B cell (primary cell): ENCODE measurements around the gene FMO4. TPM values are rescaled to one million over a fixed set of nuclear protein-coding genes. Genes with fewer than 3 reads are reported as not detected.

Experiments used
- ATAC-seq: fragments of 200-7000 bp; cut with Tn5 transposase; one replicate; pipeline ENCODE4 v1.10.0; 2021; ENCODE audit warnings: low read depth, mild to moderate bottlenecking, moderate number of reproducible peaks, moderate library complexity
- CTCF ChIA-PET: fragments of 350-600 bp; sonication (Branson Sonifier 250); formaldehyde crosslinking; loops from one replicate; lab custom pipeline; 2021; ENCODE audit warnings: antibody characterized with exemption, inconsistent platforms; lab: Charles Lee
- POLR2A ChIA-PET: fragments of 350-600 bp; sonication (Branson Sonifier 250); formaldehyde crosslinking; loops from one replicate; lab custom pipeline; 2021; ENCODE audit warnings: antibody characterized with exemption; lab: Charles Lee
- DNase-seq: peaks from one replicate; pipeline ENCODE4 v3.0.0; 2013
- H2AFZ ChIP-seq: 2 replicates; pipeline ENCODE4 v1.6.1; 2012; ENCODE audit warnings: mild to moderate bottlenecking, low read depth, low read length; ENCODE audit not compliant: insufficient read depth, poor library complexity, severe bottlenecking
- H3K27ac ChIP-seq, 2 donors: 1 replicate in 1 of 2; 2 replicates in 1 of 2; pipeline ENCODE4 v1.5.1; 2012 to 2013; ENCODE audit warnings: low read length in 2 of 2, mild to moderate bottlenecking in 2 of 2, moderate library complexity in 1 of 2
- H3K27me3 ChIP-seq, 4 experiments: fragments of 200-600 bp in 1 of 4; sonication (generic) in 1 of 4; replicated peaks in 1 of 4; 1 replicate in 2 of 4; 2 replicates in 2 of 4; pipeline versions ENCODE4 v1.6.1 to v1.7.0; 2013 to 2016; ENCODE audit warnings: low read length in 3 of 4, mild to moderate bottlenecking in 2 of 4, mixed read lengths in 1 of 4, moderate library complexity in 1 of 4; ENCODE audit not compliant: insufficient read depth in 4 of 4, control insufficient read depth in 3 of 4; ENCODE audit errors: control extremely low read depth in 1 of 4
- H3K36me3 ChIP-seq, 2 experiments: replicated peaks in 1 of 2; 1 replicate in 1 of 2; 2 replicates in 1 of 2; pipeline versions ENCODE4 v1.6.1 to v1.7.1; 2013; ENCODE audit warnings: low read length in 1 of 2; ENCODE audit not compliant: insufficient read depth in 2 of 2, control insufficient read depth in 1 of 2; ENCODE audit errors: control extremely low read depth in 1 of 2, extremely low read depth in 1 of 2
- H3K4me1 ChIP-seq, 2 donors: fragments of 200-600 bp in 1 of 2; sonication (generic) in 1 of 2; 1 replicate in 1 of 2; 2 replicates in 1 of 2; pipeline versions ENCODE4 v1.5.1 to v1.6.1; 2013 to 2017; ENCODE audit warnings: low read length in 2 of 2; ENCODE audit not compliant: control insufficient read depth in 2 of 2, insufficient read depth in 2 of 2
- H3K4me2 ChIP-seq: replicated peaks from 2 replicates; pipeline ENCODE3; 2012; ENCODE audit warnings: mild to moderate bottlenecking, low read depth, low read length; ENCODE audit not compliant: poor library complexity, severe bottlenecking
- H3K4me3 ChIP-seq, 5 experiments: fragments of 200-600 bp in 1 of 5; sonication (generic) in 1 of 5; 1 replicate in 3 of 5; 2 replicates in 2 of 5; pipeline versions ENCODE4 v1.5.1 to v1.7.0; 2011 to 2016; ENCODE audit warnings: low read length in 4 of 5, mild to moderate bottlenecking in 4 of 5, low read depth in 2 of 5, control low read depth in 1 of 5, moderate library complexity in 1 of 5; ENCODE audit not compliant: insufficient read depth in 1 of 5; ENCODE audit errors: control extremely low read depth in 1 of 5, extremely low read depth in 1 of 5
- H3K79me2 ChIP-seq: fragments of 200-600 bp; sonication (generic); one replicate; pipeline ENCODE4 v1.6.0; 2016; ENCODE audit warnings: low read length; ENCODE audit not compliant: control insufficient read depth, insufficient read depth
- H3K9ac ChIP-seq: fragments of 200-600 bp; sonication (generic); 2 replicates; pipeline ENCODE4 v1.6.1; 2017; ENCODE audit warnings: mild to moderate bottlenecking, low read length, moderate library complexity
- H3K9me3 ChIP-seq, 3 donors: one replicate each; pipeline versions ENCODE4 v1.6.1 to v1.7.1; 2013; ENCODE audit warnings: low read length in 2 of 3; ENCODE audit not compliant: control insufficient read depth in 2 of 3, insufficient read depth in 1 of 3; ENCODE audit errors: control extremely low read depth in 1 of 3
- H4K20me1 ChIP-seq: 2 replicates; pipeline ENCODE4 v1.6.0; 2012; ENCODE audit warnings: mild to moderate bottlenecking, low read length; ENCODE audit not compliant: insufficient read depth, control insufficient read depth, poor library complexity, severe bottlenecking
- H3K27ac Mint-ChIP-seq: one replicate; pipeline ENCODE4 v1.8.0; 2021; ENCODE audit warnings: mixed read lengths
- H3K27me3 Mint-ChIP-seq: one replicate; pipeline ENCODE4 v1.8.0; 2021; ENCODE audit warnings: mixed read lengths
- H3K4me1 Mint-ChIP-seq: one replicate; pipeline ENCODE4 v1.8.0; 2021; ENCODE audit warnings: mixed read lengths
- H3K4me3 Mint-ChIP-seq: one replicate; pipeline ENCODE4 v1.8.0; 2021; ENCODE audit warnings: mixed read lengths
- H3K9me3 Mint-ChIP-seq: one replicate; pipeline ENCODE4 v1.8.0; 2022; ENCODE audit warnings: mixed read lengths; ENCODE audit not compliant: insufficient read depth
- CTCF ChIP-seq: fragments of 200-600 bp; IDR thresholded peaks from one replicate; pipeline ENCODE4 v1.8.0; 2022; ENCODE audit warnings: antibody characterized with exemption, mild to moderate bottlenecking
- EZH2 ChIP-seq: IDR thresholded peaks from 2 replicates; pipeline ENCODE4 v1.6.1; 2012; ENCODE audit warnings: borderline replicate concordance, low read depth, mild to moderate bottlenecking, moderate library complexity, low read length; ENCODE audit not compliant: insufficient read depth, poor library complexity, severe bottlenecking
- WGBS: methylation state at CpG from one replicate; pipeline ENCODE4 v1.1.5; 2013; ENCODE audit warnings: missing lambda C conversion rate; ENCODE audit not compliant: insufficient coverage; 5-methylcytosine and 5-hydroxymethylcytosine counted together
- intact Hi-C: fragments of 100-400 bp; cut with micrococcal nuclease; formaldehyde crosslinking; loops from one replicate; pipeline ENCODE4 v1.10.0; 2022
- polyA plus RNA-seq: library from polyadenylated mRNA; depleted of rRNA; stranded (reverse); fragments of >200 nt; gene quantifications from 2 replicates; pipeline ENCODE4 v1.2.3, GENCODE V29; 2012
- total RNA-seq, 2 donors: library from RNA; stranded (reverse); fragments of 120-200 nt in 1 of 2; gene quantifications; 1 replicate in 1 of 2; 2 replicates in 1 of 2; pipeline versions ENCODE4 v1.2.3 to v1.2.4, GENCODE V29; 2013 to 2022

The FMO4 gene
- total and polyA plus RNA-seq, 2 donors (not counting 1 experiment from before 2014, with no cell fraction given), result 2.5 to 3.0 TPM

GRCh38 chr1:171267391-171267790 lies 46.6 kb upstream of the FMO4 start:
- intact Hi-C loops, result no loop called here
- Mint-ChIP-seq H3K9me3 (no peaks in the 10 kb centered on the region), H3K4me1 (no peaks in the 10 kb centered on the region), H3K4me3 (no peak overlapping the region), H3K27ac (no peak overlapping the region), H3K27me3 (peaks cover 16% of the 10 kb centered on the region)
- H4K20me1 ChIP-seq, result no peaks in the 10 kb centered on the region
- no peaks in the 10 kb centered on the region for H3K4me1 ChIP-seq
- WGBS, result 67% methylated on average over 1 of the region's 1 CpG
- ATAC-seq, result no peak
- H3K36me3 ChIP-seq, result no peaks in the 10 kb centered on the region
- no peaks in the 10 kb centered on the region for H3K79me2 ChIP-seq
- no peak overlapping the region for H2AFZ ChIP-seq
- no peak overlapping the region for H3K27ac ChIP-seq
- peaks cover 0 to 7% (median 0%) of the 10 kb centered on the region in 3 donors for H3K9me3 ChIP-seq
- H3K4me2 ChIP-seq, result no peak overlapping the region
- no peak overlapping the region for H3K4me3 ChIP-seq
- no peak overlapping the region for H3K9ac ChIP-seq
- DNase-seq, result no peak
- ChIA-PET CTCF (no interaction called here), POLR2A (no interaction called here)
- no peaks in the 10 kb centered on the region for H3K27me3 ChIP-seq
- TF ChIP-seq CTCF (no peak), EZH2 (no peak)

GRCh38 chr1:171270806-171271205 lies 43.2 kb upstream of the FMO4 start:
- H3K36me3 ChIP-seq, result no peaks in the 10 kb centered on the region
- Mint-ChIP-seq H3K27me3 (peaks cover 16% of the 10 kb centered on the region), H3K9me3 (no peaks in the 10 kb centered on the region), H3K4me3 (no peak overlapping the region), H3K4me1 (no peaks in the 10 kb centered on the region), H3K27ac (no peak overlapping the region)
- intact Hi-C loops, result no loop called here
- no peaks in the 10 kb centered on the region for H3K4me1 ChIP-seq
- no peak for TF ChIP-seq EZH2
- TF ChIP-seq CTCF, result no peak
- H3K9me3 ChIP-seq, result peaks cover 0 to 7% (median 0%) of the 10 kb centered on the region in 3 donors
- H3K79me2 ChIP-seq, result no peaks in the 10 kb centered on the region
- no peak for ATAC-seq
- CTCF ChIA-PET, result interaction anchor here (1.2 kb wide), 1 partner anchor 25 kb away, joined by 3 read pairs; no protein-coding TSS in a partner anchor
- no peaks in the 10 kb centered on the region for H4K20me1 ChIP-seq
- no peak overlapping the region for H3K4me2 ChIP-seq
- POLR2A ChIA-PET, result no interaction called here
- no peak overlapping the region for H3K4me3 ChIP-seq
- H3K9ac ChIP-seq, result no peak overlapping the region
- DNase-seq, result no peak
- H3K27ac ChIP-seq, result no peak overlapping the region
- no CpG with 5 or more reads among the region's 2 CpGs for WGBS
- no peak overlapping the region for H2AFZ ChIP-seq
- no peaks in the 10 kb centered on the region for H3K27me3 ChIP-seq
